GM19372 (cell line): ENCODE data around the gene CADM1.

Experiments
- ATAC-seq: cut with Tn5 transposase; IDR thresholded peaks from one replicate; pipeline ENCODE4 v1.9.1; 2021; ENCODE audit warnings: mild to moderate bottlenecking, low read depth, moderate library complexity; ENCODE audit not compliant: unreplicated experiment

Gene CADM1

GRCh38 chr11:115518983-115519628 is 14.9 kb upstream of the CADM1 start:
- ATAC-seq: no peak

GRCh38 chr11:115515647-115516395 is 11.6 kb upstream of the CADM1 start:
- ATAC-seq: no peak

GRCh38 chr11:115506954-115507675 is 2.9 kb upstream of the CADM1 start:
- no peak for ATAC-seq

DNA sequence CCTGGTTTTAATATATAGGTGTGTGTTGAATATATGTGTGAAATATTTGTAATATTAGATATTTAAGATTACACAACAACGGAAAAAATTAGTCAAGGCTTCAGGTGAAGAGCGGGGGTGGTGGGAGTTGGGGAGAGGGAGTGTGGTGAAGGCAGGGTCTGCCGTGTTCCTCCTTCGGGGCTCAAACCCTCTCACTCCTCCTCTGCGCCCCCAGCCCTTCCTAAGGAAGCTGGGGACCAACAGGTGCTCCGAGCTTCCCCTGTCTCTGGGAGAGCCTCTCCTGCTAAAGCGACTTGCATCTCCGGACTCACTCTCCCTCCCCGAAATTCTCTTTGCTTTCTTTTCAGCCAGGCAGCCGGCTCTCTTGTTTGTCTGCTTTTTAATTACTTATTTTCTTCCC is 960 bp upstream of the CADM1 start:
- ATAC-seq: no peak

- ATAC-seq: no peak
Measured at GRCh38 chr11:115503886-115504275, 334 bp downstream of the CADM1 start.

DNA sequence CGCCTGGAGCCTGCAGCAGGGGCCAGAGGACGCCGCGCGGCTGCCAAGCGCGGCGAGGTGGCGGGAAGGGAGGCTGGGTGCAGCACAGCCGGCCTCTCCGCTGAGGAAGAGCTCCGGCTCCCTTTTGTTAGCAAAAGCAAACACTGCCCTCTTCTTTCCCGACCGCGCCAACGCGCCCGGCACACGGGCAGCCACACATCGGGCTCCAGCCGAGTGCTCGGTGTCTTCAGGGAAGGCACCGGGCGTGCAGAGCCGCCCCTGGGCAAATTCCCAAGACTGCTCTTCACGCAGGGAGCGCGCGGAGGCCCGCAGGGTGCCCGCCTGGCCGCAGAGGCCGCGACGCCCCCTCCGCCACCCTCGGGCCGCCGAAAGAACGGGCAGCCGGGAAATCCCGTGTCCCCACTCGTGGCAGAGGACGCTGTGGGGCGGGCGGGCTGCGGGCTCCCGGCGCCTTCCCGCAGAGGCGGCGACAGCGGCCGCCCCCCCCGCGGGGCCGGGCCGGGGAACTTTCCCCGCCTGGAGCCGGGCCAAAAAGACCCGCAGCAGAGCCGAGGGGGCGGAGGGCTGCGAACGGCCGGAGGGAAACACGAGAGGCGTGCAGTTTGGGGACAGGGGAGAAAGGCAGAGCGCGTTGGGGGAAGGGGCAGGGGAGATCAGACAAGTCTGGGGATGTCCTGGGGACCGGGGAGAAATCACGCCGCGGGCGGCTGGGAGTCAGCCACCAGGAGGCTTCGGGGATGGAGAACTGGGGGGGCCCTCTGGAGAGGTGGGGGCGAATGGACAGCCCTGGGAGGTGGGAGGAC is 931 bp downstream of the CADM1 start:
- no peak for ATAC-seq

DNA sequence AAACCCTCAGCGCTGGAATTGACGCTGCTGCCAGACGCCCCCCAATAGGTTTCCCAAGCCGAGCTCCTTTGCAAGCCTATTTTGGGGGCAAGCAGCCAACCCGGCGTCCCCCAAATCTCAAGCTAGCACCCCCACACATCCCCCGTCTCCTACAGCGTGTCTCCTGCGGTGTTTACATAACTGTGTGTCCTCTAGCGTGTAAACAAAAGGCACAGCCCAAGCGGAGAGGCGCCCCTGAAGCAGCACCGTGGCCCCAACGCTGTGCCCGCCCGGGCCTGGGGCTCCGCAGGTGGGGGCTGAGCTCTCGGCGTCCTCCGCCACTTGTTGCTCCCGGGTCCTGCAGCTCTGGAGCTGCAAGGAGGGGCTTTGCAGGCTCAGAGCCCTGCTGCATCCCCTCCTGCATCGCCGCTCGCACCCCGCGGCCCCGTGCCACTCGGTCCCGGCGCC is 1.6 kb downstream of the CADM1 start:
- ATAC-seq: no peak

GRCh38 chr11:115501893-115502589 is 2.2 kb downstream of the CADM1 start:
- no peak for ATAC-seq

- no peak for ATAC-seq
Measured at GRCh38 chr11:115501502-115501892, 2.7 kb downstream of the CADM1 start.

- ATAC-seq: no peak
Measured at GRCh38 chr11:115500547-115501501, 3.4 kb downstream of the CADM1 start.

GRCh38 chr11:115499891-115500290 is 4.3 kb downstream of the CADM1 start:
- ATAC-seq: no peak

DNA sequence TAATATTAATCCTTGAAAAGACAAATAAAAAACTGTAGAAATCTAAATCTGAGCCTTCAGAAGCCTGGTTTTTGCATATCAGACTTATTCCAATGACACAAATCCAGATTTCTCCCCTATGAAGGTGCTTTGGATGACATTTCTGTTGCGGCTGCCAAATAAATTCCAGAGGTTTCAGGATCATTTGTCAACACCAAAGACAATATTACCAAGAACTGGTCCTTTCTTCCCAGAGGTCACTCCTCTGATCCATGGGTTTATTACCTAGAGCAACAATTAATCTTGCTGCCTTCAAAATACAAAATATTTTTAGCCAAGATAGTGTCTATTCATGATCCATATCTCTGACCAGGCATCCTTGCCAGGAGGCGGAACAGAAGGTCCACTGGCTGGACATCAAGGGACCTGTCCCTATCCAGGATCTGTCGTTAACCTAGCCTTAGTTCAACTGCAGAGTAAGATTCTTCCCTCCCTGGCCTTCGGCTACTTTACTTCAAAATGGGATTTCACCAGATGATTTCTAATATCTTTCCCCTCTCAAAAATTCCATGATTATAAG is 4.9 kb downstream of the CADM1 start:
- ATAC-seq: no peak

DNA sequence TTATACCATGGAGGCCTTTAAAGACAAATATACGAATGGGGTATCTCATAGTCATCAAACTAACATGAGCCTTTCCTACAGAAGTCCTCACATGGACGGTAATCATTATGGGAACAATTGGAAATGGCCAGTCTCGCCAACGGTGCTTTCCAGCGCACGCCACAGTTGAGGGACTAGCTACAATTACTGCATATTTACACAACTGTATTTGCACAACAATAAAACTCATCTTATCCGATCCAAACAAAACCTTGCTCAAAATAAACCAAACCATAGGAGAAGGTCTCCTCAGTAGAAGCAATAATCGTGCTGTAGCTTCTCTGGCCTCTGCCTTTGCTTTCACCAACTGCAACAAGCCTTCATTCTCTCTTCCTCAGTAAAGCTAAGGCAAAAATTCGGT is 5.9 kb downstream of the CADM1 start:
- no peak for ATAC-seq

GRCh38 chr11:115497303-115497702 is 6.9 kb downstream of the CADM1 start:
- no peak for ATAC-seq

DNA sequence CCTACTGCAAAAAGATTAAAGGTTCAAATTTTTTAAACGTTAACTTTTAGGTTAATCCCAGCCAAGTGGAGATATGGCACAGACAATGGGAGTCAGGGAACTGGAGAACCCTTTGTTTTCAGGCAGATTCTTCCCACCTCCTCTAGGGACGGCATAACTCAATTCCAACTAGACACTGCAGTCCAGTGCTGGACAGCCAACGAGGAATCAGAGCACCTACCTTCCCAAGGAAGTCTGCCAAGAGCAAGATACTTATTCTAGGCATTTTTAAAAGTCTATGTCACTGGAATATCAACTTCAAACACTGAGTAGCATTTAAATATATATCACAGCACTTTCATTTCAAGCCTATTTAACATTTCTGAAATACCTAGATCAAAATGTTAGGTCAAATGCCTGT is 7.3 kb downstream of the CADM1 start:
- ATAC-seq: no peak

DNA sequence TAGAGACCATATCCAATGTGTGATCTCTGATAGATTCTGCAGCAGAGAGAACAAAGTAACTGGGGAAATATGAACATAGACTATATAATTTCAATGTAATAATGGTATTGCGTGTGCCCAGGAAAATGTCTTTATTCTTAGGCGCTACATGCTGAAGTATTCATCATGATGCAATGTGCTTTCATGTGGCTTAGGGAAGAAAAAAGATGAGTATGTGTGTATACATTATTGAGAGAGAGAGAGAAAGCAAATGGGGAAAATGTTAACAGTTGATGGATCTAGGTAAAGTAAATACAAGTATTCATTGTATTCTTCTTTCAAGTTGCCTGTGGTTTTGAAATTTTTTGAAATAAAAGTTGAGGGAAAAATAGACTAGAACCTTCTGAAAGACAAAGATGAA is 10.3 kb downstream of the CADM1 start:
- ATAC-seq: no peak

GRCh38 chr11:115493488-115493887 is 10.7 kb downstream of the CADM1 start:
- ATAC-seq: no peak

GRCh38 chr11:115489466-115489865 is 14.7 kb downstream of the CADM1 start:
- ATAC-seq: no peak

- ATAC-seq: no peak
Measured at GRCh38 chr11:115488945-115489344, 15.3 kb downstream of the CADM1 start.
